ENCODE data around the gene GLDC.
A peak's percentile ranks its signal among the peaks of the same experiment; 100 is the strongest.
"Not testable (repeated sequence)": the region's sequence is repeated elsewhere in the genome, so short reads cannot be mapped to it uniquely, and the experiment has no call there.

The GLDC gene

DNA sequence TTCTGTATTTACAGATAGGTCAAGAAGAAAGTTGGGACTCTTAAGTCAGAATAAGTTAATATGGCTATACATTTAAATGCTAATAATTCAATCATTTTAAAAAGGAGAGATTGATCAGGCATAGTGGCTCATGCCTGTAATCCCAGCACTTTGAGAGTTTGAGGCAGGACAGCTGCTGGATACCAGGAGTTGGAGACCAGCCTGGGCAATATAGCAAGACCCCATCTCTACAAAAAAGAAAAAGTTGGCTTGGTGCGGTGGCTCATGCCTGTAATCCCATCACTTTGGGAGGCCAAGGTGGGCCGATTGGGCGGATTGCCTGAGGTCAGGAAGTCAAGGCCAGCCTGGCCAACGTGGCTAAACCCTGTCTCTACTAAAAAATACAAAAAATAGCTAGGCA lies 15.0 kb upstream of the GLDC start:
- DNase-seq, result no peak

DNA sequence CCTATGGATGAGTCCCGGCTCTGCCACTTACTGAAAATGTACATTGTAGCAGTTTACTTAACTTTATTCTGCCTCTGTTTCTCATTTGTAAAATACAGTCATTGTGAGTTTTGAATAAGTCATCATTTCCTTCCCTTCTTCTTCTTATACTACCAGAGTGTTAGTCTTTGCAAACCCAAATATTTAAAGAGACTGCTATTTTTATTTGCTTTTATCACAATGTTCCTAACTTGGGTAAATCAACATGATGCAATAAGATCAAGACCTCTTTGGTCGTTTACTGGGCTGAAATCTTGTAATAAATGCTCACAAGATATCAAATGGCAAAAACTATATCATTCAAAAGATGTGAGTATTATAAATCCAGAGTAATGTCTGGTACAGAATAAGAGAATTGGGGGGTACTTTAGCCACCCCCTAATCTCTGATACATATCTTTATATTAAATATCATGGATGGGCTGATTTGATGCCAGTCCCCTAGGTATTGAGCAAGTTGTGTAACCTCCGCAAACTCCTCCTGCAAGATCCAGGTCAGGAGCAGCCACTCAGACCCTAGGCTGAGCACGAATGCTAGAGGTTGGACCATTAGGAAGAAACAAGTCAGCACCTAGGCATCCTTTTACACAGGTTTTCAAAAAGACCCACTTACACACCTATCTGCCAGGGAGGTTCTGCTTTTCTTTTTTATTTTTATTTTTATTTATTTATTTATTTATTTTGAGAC lies 13.3 kb upstream of the GLDC start:
- DNase-seq, result no peak

DNA sequence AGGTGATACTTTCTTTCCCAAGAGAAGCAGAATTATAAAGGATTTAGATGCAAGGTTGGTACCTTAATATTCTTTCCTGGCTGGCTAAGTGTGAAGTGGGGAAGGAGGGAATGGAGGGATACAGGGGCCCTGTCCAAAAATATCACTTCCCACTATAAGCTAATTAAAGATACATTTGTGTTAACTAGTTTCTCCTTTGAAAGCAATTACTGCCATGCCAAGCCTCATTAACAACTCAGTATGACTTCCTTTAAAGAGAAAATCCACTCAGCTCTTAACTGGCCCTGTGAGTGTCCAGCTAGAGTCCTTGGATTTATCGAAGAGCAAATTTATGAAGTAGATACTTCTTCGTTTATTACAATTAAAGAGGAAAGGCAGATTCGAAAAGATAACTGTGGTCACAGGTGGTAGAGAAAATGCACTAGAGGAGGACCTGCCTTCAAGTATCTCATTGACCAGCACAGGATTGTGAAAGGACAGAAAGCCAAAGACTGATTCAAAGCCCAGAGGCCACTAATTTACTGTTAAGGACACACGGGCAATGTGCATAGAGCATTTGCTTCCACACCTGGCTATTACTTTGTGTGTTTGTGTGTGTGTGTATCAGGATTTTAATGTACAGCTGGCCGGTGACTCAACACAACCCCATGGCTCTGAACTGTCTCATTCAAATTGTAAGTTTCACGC lies 11.2 kb upstream of the GLDC start:
- no peak for DNase-seq

DNA sequence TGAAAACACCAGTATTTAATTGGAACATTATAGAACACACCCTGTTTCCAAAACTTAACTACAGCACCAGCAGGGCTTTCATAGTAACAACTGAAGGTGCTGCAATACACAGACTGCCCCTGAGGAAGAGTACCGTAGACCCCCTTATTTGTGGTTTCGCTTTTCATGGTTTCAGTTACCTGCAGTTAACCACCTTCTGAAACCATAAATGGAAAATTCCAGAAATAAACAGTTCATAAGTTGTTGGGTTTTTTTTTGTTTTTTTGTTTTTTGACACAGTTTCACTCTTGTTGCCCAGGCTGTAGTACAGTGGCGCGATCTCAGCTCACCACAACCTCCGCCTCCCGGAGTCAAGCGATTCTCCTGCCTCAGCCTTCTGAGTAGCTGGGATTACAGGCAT lies 9.5 kb upstream of the GLDC start:
- DNase-seq, result no peak

DNA sequence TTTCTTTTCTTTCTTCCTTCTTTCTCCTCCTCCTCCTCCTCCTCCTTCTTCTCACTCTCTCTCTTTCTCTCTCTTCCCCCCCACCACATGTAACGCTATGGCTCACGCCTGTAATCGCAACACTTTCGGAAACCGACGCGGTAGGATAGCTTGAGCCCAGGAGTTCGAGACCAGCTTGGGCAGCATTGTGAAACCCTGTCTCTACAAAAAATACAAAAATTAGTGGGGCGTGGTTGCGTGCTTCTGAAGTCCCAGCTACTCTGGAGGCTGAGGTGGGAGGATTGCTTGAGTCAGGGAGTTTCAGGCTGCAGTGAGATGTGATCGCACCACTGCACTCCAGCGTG lies 736 bp upstream of the GLDC start:
- DNase-seq, result no peak

DNA sequence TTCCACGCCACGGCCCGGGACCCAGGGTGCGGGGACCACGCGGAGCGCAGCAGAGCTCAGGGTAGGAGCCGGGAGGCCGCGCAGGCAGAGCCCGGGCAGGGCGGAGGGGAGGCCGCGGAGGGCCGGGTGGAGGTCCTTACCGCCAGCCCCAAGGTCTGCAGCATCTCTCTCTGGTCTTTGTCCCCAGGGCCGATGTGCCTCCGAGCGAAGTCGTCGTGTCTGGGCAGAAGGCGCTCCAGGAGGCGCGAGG lies 499 bp downstream of the GLDC start:
- DNase-seq, result peak; percentile 6

DNA sequence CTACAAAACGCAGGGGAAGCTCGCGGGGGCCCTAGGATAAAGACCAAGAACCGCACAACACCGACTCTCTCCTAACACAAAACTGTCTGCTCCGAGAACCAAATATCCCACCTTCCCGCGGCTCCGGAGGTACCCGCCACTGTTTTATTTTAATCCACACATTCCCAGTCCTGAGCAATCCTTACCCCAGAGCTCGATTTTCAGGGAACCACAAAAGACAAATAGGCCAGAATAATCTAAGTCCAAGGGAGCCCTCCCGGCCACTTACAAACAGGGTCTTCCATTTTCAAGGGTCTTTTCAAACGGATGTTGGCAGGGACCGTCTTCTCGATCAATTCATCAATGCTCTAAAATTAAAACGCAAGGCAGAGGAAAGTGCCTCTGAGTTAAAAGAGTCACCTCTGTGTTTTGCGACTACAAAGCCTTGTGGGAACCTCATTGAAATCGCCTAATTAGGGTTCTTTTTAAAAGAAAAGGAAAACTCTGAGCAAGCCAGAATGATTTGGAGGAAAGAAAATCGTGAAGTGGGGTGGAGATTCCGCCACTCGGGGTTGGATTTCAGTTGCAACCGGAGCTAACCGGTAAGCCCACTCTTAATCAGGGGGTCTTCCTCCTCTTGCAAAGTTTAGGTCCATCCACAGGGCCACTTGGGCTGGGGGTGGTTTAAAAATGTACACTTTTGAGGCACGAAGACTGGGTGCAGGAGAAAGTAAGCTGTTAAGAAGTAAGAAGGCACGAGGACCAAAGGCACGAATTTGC lies 1.0 kb downstream of the GLDC start:
- no peak for DNase-seq

DNA sequence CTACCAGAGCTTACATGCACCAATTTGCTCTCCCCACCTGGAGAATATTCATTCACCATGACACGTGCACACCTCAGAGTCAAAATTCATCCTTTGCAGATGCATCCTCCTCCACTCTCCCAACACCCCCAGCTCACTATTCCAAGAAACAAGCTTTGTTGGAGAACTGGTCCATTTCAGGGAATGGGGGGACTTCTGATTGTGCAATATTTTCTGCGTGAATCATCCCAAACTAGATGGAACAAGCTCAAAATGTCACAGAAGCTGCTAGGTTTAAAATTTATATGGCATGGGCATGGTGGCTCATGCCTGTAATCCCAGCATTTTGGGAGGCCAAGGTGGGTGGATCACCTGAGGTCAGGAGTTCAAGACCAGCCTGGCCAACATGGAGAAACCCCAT lies 3.6 kb downstream of the GLDC start:
- no peak for DNase-seq

DNA sequence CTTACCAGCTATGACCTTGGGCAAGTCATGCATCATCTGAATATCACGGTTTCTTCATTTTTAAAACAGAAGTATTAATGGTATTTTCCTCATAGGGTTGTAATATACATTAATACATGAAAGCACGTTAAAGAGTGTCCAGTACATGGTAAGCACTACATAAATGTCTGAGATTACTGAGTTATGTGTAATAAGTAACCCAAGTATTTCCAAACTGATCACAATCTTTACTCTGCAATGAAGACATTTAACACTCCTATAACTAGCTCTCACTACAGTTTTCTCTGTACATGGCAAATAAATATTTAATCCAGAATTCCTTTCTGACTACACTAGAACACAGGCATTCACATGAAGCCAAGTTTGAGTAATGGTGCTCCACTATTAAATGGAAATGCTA lies 4.0 kb downstream of the GLDC start:
- no peak for DNase-seq

DNA sequence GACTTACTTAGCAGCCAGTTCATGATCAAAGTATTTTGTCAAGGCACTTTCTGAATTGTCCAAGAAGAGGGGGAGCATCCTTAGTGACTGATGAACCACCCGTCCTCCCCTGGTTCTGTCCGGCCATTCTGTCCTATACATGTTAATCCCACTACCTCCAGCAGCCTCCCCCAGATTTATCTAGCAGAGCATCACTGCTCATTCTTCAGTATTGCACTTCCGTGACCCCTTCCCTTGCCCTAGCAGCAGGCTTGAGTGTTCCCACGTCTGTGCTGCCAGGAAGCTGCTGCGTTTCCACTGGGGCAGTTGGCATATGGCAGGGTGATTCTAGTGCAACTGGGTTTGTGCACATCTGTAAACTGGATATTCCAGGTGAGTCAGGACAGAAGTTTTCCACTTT lies 4.5 kb downstream of the GLDC start:
- no peak for DNase-seq

DNA sequence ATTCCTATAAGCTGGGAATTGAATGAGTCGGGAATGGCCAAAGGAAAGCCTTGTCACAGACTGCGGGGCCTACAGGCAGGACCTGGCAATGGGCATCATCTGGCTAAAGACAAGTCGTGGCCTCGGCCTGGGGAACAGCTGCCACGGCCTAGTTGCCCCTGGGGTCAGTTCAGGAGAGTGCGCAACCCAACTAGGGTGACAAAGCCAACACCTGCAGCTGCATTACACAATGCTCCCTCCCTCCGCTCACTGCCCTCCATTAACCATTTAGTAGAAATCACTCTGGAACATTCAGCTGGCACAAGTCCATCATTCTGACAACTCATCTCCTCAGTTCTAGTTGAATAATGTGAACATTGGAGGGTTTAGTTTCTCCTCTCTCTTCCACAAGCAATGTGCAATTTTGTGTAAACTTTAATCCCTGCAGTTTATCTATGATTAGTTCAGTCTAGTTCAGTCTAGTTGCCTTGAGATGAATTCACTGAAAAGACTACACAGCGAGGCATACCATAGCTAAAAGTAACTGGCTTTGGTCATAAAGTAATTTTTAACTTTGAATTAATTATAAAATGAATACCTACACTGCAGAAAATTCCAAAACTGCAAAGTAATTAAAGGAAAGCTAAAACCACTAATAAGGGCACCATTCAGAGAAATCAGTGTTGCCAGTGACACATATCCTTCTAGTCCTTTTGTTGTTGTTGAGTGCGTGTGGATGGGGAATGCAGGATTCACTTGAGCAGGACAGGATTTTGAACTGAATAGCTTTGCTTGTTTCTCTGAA lies 5.1 kb downstream of the GLDC start:
- DNase-seq, result no peak

DNA sequence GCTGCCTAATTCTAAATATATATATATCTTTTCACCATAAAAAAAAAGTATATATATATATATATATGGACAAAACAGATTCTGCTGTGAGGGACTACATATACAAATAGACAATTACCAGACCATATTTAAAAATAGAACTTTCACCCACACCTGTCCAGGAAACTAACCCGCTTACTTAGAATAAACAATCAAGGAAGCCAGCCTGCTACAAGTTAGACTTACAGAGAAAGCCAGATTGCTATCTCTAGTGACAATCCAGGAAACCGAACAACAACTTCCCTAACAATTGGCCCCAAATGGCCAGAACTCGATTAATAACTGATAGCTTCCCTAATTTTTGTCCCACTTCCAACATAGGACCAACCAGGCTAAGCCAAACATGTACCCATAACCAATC lies 5.9 kb downstream of the GLDC start:
- no peak for DNase-seq

DNA sequence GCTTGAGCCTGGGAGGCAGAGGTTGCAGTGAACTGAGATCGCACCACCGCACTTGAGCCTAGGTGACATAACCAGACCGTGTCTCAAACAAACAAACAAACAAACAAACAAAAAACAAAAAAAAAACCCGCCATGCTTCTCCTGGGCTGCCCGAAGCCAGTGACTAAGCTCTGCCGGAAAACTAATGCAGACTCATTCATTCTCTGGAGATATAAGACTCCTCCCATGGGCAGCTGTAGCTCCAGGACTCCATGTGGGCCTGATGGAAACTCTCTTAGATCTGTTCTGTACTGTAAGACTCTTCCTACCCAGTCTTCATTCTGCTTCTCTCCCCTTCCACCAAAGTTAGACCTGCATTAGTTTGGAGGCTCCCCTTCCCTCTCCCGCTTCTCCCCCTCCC lies 11.1 kb downstream of the GLDC start:
- DNase-seq, result no peak

DNA sequence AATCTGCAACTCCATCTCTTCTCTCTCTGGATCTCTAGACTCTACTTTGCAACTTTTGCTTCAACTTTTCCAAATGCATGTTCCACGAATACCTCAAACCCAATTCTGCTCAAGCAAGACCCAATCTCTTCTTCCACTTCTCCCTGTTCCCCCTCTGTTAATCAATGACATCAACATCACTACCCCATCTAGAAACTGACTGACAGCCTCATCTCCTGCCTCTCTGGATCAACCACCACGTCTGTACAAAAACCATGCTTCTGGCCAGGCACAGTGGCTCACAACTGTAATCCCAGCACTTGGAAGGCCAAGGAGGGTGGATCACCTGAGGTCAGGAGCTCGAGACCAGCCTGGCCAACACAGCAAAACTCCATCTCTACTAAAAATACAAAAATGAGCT lies 12.2 kb downstream of the GLDC start:
- no peak for DNase-seq

DNA sequence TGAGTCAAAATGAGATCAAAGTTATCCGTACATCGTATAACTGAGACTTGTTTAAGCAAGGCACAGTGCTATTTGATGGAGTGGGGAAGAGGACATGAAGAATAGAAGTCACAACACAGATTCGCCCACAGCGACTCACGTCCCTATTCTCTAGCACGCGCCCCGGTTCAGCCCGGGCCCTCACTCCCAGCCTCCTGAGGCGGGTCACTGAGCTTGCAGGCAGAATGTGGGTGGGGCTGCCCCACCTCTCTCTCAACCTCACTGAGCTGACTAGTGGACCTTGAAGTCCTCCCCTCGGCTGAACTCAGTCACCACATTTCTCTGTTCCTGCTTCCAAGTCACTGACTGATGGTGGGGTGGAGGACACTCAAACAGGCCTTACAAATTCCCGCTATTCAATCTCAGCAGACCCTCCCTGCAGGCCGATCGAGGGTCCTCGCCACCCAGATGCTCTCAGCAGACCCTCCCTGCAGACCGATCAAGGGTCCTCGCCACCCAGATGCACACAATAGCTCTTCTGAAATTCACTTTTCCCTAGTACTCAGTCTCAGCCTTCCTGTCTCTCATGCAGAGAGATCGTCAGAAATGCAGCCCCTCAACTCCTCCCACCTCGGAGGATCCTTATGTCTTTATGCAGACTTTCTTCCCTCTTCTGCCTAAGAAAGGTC lies 12.9 kb downstream of the GLDC start:
- DNase-seq, result no peak

DNA sequence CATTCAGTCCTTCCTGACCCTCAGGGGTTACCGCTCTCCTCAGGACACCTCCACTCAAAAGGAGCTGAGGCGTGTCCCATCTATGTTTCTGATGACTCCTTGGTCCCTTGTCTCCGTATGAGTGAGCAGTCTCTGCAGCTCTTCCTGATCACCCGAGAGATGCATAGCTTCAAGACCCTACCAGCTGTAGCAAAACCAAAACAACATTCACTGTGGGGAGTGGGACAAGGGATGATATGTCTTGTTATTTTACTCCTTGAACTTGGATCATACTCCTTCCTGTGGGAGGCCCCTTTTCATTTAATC lies 14.4 kb downstream of the GLDC start:
- no peak for DNase-seq

DNA sequence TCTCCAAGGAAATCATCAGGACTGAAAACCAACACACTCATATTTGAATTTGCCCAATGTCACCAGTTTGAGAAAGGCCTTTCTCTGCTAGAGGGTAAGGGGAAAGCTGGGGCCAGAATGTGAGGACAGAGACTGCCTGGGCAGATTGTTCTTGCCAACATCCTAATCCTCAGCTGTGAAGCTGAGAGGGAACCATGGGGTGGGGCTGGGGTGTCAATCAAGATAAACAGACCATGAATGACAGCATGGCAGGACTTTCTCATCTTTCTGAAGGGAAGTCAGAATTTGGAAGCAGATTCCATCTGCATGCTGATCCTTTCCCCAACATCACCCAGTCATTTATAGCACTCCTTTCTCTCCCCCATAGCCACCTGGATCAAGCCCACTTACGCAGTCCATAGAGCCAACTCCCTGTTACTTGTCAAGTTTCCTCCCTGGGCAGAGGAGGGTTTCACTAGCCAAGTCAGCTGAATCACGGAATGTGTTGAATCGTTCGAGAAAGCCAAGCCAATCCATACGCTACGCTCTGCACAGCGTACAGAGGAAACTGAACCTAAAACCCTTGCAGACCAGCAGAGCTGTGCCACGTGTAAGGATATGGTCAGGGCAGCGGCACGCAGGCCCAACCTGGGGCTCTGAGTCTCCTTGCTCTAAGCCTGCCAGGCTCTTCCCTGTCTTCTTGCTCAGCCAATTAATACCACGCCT lies 14.9 kb downstream of the GLDC start:
- DNase-seq, result peak; percentile 9

DNA sequence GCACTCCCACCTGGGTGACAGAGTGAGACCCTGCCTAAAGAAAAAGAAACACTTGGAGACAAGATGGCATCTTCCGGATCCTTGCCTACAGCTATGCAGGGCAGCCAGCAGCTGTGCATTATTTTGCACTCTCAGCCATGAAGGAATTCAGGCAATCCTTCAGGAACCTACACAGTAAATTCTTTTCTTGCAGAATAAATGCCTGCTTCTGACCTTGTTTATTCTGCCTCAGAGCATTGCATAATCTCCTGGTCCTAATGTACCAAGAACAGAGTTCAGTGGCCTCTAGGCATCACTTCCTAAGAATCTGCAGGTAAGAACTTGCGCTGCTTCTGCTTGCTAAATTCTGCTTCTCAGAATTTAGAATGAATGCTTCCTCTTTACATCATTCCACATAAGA lies 16.8 kb downstream of the GLDC start:
- DNase-seq, result no peak

DNA sequence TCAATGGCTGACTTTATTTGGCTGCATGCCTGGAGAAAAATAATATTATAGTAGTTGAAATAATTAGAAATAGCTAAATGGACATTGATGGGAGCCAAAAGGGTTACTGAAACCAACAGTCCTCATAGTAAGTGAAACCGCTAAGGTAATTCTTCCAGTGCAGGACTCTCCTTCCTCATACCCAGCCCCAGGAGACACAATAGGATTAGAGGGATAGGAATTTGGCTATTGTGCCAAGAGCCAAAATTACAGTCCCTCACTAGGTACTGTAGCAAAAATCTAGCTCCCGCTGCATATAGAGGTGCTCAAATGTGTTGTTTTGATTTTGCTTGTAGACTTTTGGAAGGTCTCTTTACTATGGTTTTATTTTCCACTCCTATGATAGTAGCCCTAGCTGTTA lies 20.2 kb downstream of the GLDC start:
- DNase-seq, result no peak

DNA sequence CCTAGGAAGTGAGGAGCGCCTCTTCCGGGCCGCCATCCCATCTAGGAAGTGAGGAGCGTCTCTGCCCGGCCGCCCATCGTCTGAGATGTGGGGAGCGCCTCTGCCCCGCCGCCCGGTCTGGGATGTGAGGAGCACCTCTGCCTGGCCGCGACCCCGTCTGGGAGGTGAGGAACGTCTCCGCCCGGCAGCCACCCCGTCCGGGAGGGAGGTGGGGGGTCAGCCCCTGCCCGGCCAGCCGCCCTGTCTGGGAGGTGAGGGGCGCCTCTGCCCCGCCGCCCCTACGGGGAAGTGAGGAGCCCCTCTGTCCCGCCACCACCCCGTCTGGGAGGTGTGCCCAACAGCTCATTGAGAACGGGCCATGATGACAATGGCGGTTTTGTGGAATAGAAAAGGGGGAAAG lies 22.7 kb downstream of the GLDC start:
- not testable (repeated sequence) for DNase-seq

DNA sequence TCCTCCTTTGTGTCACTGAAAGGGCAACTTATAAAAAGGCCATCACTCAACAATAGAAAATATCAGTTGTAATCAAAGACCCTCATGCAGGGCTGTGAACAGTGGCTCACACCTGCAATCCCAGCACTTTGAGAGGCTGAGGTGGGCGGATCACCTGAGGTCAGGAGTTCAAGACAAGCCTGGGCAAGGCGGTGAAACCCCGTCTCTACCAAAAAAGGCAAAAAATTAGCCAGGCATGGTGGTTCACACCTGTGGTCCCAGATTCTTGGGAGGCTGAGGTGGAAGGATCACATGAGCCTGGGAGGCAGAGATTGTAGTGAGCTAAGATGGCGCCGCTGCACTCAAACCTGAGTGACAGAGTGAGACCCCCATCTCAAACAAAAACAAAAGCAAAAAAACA lies 24.7 kb downstream of the GLDC start:
- DNase-seq, result no peak

DNA sequence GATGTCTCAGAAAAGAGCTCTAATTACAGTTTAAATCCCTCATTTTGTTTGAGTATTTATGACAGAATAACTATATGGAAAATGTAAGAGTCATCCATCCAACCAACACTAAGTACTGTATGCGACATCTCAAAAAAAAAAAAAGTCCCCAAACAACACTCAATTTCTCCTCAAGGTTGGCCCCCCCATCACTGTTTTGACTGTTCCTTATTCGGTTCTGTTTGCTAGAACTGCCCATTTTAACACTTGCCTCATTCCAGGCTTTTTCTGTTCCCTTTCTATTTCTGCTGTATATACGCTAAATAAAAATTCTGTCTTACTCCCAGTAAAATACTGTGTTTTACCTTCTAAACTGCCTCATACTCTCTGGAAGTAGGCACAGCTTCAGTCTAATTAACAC lies 25.2 kb downstream of the GLDC start:
- no peak for DNase-seq

DNA sequence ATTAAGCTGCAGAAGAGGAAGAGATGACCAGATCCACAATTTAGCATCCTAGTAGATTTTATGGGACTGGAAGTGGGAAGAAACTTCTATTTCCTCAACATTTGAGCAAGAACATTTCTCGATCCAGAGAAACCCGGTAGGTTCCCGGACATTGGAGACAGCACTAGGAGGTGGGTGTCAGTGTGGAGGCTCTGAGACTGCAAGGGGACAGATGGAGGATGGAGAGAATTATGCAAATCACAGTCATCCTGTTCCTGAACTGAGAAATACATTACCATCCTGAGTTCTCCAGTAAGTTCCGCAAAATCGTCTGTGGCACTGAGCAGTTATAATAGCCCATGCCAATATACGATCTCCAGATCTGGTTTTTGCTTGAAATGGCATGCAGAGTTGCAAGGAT lies 25.6 kb downstream of the GLDC start:
- no peak for DNase-seq
